Coronary artery (tissue), 2 donors: ENCODE results near the gene POU2AF1.

Experiments used
- DNase-seq: peaks from one replicate; pipeline ENCODE4 v3.0.0-alpha.2; 2017; ENCODE audit warnings: low spot score
- H3K27ac ChIP-seq, 2 donors: fragments of 200-600 bp; sonication (generic); one replicate each; pipeline ENCODE4 v1.5.1; 2016 to 2019
- H3K4me3 ChIP-seq: fragments of 200-600 bp; sonication (generic); 2 replicates; pipeline ENCODE4 v1.5.1; 2016; ENCODE audit warnings: mild to moderate bottlenecking, moderate library complexity
- TF ChIP-seq, protein P1 (sequence below): fragments of 200-600 bp; sonication (generic); IDR thresholded peaks from one replicate; pipeline ENCODE4 v1.5.1; 2019; ENCODE audit warnings: antibody characterized with exemption

The POU2AF1 gene

DNA sequence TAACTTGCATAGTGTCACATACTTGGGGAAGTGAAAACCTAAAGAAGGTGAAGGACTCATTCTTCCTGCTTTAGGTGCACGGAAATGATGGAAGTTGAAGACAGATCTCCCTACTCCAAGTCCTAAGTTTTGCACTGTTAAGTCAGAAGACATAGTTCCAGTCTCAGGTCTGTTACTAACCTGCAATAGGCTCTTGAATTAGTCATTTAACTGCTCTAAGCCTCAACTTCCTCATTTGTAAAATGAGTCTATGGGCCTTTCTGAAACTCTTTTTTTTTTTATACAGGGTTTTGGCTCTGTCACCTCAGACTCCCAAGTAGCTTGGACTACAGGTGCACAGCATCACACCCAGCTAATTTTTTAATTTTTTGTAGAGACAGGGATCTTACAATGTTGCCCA lies 30.8 kb upstream of the POU2AF1 start:
- TF ChIP-seq, protein P1, sequence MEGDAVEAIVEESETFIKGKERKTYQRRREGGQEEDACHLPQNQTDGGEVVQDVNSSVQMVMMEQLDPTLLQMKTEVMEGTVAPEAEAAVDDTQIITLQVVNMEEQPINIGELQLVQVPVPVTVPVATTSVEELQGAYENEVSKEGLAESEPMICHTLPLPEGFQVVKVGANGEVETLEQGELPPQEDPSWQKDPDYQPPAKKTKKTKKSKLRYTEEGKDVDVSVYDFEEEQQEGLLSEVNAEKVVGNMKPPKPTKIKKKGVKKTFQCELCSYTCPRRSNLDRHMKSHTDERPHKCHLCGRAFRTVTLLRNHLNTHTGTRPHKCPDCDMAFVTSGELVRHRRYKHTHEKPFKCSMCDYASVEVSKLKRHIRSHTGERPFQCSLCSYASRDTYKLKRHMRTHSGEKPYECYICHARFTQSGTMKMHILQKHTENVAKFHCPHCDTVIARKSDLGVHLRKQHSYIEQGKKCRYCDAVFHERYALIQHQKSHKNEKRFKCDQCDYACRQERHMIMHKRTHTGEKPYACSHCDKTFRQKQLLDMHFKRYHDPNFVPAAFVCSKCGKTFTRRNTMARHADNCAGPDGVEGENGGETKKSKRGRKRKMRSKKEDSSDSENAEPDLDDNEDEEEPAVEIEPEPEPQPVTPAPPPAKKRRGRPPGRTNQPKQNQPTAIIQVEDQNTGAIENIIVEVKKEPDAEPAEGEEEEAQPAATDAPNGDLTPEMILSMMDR: no peak
- DNase-seq: no peak
- H3K27ac ChIP-seq: no peak overlapping the region
- no peak overlapping the region for H3K4me3 ChIP-seq

- TF ChIP-seq, protein P1: no peak
Observed at GRCh38 chr11:111408789-111409727, 30.0 kb upstream of the POU2AF1 start.

DNA sequence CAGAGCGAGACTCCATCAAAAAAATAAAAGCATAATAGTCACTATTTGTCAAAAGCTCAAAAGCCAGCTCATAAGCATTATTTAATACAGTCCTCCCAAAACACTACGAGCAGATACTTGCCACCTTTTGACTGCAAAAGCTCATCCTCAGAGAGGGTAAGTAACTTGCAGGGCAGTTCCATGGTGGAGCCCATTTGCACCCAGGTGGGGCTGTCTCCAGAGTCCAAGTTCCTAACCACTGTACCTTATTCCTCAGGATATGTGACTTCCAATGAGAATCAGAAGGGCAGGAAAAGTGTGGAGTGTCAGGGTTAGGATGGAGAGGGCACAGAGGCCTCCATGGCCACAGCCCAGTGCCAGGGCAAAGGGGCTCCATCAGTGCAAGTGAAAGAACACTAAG lies 28.6 kb upstream of the POU2AF1 start:
- no peak overlapping the region for H3K27ac ChIP-seq
- no peak for DNase-seq
- H3K4me3 ChIP-seq: no peak overlapping the region
- TF ChIP-seq, protein P1: no peak

More at GRCh38 chr11:111408789-111409727, 30.0 kb upstream of the POU2AF1 start:
- no peak overlapping the region for H3K4me3 ChIP-seq
- no peak for DNase-seq
- H3K27ac ChIP-seq: no peak overlapping the region

GRCh38 chr11:111406589-111406988 lies 27.5 kb upstream of the POU2AF1 start:
- DNase-seq: no peak
- no peak overlapping the region for H3K4me3 ChIP-seq
- TF ChIP-seq, protein P1: no peak
- H3K27ac ChIP-seq: no peak overlapping the region

GRCh38 chr11:111406091-111406490 lies 27.0 kb upstream of the POU2AF1 start:
- DNase-seq: no peak
- Histone ChIP-seq H3K27ac (no peak overlapping the region), H3K4me3 (no peak overlapping the region)
- TF ChIP-seq, protein P1: no peak

DNA sequence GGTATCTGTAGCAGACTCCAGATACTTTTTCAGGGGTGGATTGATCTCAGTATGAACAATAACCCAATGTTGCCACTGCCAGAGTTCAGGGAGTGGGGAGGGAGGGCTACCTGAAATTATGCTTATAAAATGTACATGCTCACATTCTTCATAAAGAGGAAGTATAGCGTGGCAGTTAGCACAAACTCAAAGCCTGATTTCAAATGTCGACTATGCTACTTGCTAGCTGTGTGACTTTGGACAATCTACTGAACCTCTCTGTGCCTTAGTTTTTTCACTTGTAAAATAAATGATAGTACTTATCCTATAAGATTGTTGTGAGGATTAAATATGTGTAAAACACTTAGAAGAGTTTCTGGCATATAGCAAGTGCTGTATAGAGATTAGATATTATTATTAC lies 26.5 kb upstream of the POU2AF1 start:
- Histone ChIP-seq H3K4me3 (no peak overlapping the region), H3K27ac (no peak overlapping the region)
- TF ChIP-seq, protein P1: no peak
- no peak for DNase-seq
